ENCODE data around the gene SLC24A4. TPM values are rescaled to one million over a fixed set of nuclear protein-coding genes. Genes with fewer than 3 reads are reported as not detected.
A peak's percentile ranks its signal among the peaks of the same experiment; 100 is the strongest.

The SLC24A4 gene
- total and polyA plus RNA-seq, 4 donors = 0.25 to 2.9 (median 0.63) TPM

- H3K27ac ChIP-seq (ENCODE audit: low read depth in 1 of 2, low read length in 2 of 2) = no peak overlapping the region
- no peaks in the 10 kb centered on the region for H3K36me3 ChIP-seq (ENCODE audit: control insufficient read depth in 1 of 2, insufficient read depth in 2 of 2, low read length in 1 of 2)
- 89 to 93% methylated on average over 11 of the region's 11 CpGs for WGBS, 2 donors
- no peak overlapping the region for H3K4me3 ChIP-seq (ENCODE audit: low read length in 2 of 2)
- no peak for ATAC-seq (ENCODE audit: low FRiP score)
- intact Hi-C loops (cut with DNase I) = no loop called here
- DNase-seq = no peak
- no peaks in the 10 kb centered on the region for H3K9me3 ChIP-seq (ENCODE audit: control insufficient read depth, low read length)
- no peaks in the 10 kb centered on the region for H3K4me1 ChIP-seq (ENCODE audit: control insufficient read depth in 1 of 2, insufficient read depth in 2 of 2, low read length in 2 of 2)
- no peaks in the 10 kb centered on the region for H3K27me3 ChIP-seq (ENCODE audit: control insufficient read depth in 1 of 2, insufficient read depth in 2 of 2, low read length in 1 of 2)
Observed at GRCh38 chr14:92385561-92385960, 62.6 kb downstream of the SLC24A4 start.

GRCh38 chr14:92386165-92386564 lies 63.2 kb downstream of the SLC24A4 start:
- H3K4me3 ChIP-seq (ENCODE audit: low read length in 2 of 2) = no peak overlapping the region
- H3K27ac ChIP-seq (ENCODE audit: low read depth in 1 of 2, low read length in 2 of 2) = no peak overlapping the region
- H3K4me1 ChIP-seq (ENCODE audit: control insufficient read depth in 1 of 2, insufficient read depth in 2 of 2, low read length in 2 of 2) = no peaks in the 10 kb centered on the region
- DNase-seq (no peak), ATAC-seq (ENCODE audit: low FRiP score) (no peak)
- no peaks in the 10 kb centered on the region for H3K27me3 ChIP-seq (ENCODE audit: control insufficient read depth in 1 of 2, insufficient read depth in 2 of 2, low read length in 1 of 2)
- intact Hi-C loops (cut with DNase I) = no loop called here
- 97 to 98% methylated on average over 5 of the region's 5 CpGs for WGBS, 2 donors
- no peaks in the 10 kb centered on the region for H3K36me3 ChIP-seq (ENCODE audit: control insufficient read depth in 1 of 2, insufficient read depth in 2 of 2, low read length in 1 of 2)
- H3K9me3 ChIP-seq (ENCODE audit: control insufficient read depth, low read length) = no peaks in the 10 kb centered on the region

- H3K36me3 ChIP-seq (ENCODE audit: control insufficient read depth in 1 of 2, insufficient read depth in 2 of 2, low read length in 1 of 2) = no peaks in the 10 kb centered on the region
- H3K9me3 ChIP-seq (ENCODE audit: control insufficient read depth, low read length) = no peaks in the 10 kb centered on the region
- peak; percentile 50 for ATAC-seq (ENCODE audit: low FRiP score)
- peak in 1 of 2 donors; percentile 40 for DNase-seq
- no peak overlapping the region for H3K4me3 ChIP-seq (ENCODE audit: low read length in 2 of 2)
- 90 to 92% methylated on average over 9 of the region's 9 CpGs for WGBS, 2 donors
- no peaks in the 10 kb centered on the region for H3K27me3 ChIP-seq (ENCODE audit: control insufficient read depth in 1 of 2, insufficient read depth in 2 of 2, low read length in 1 of 2)
- no peak overlapping the region for H3K27ac ChIP-seq (ENCODE audit: low read depth in 1 of 2, low read length in 2 of 2)
- no peaks in the 10 kb centered on the region for H3K4me1 ChIP-seq (ENCODE audit: control insufficient read depth in 1 of 2, insufficient read depth in 2 of 2, low read length in 2 of 2)
- intact Hi-C loops (cut with DNase I) = no loop called here
Observed at GRCh38 chr14:92386637-92387036, 63.7 kb downstream of the SLC24A4 start.

GRCh38 chr14:92387578-92387977 lies 64.6 kb downstream of the SLC24A4 start:
- H3K36me3 ChIP-seq (ENCODE audit: control insufficient read depth in 1 of 2, insufficient read depth in 2 of 2, low read length in 1 of 2) = no peaks in the 10 kb centered on the region
- intact Hi-C loops (cut with DNase I) = no loop called here
- H3K4me1 ChIP-seq (ENCODE audit: control insufficient read depth in 1 of 2, insufficient read depth in 2 of 2, low read length in 2 of 2) = no peaks in the 10 kb centered on the region
- no peak overlapping the region for H3K27ac ChIP-seq (ENCODE audit: low read depth in 1 of 2, low read length in 2 of 2)
- H3K4me3 ChIP-seq (ENCODE audit: low read length in 2 of 2) = no peak overlapping the region
- ATAC-seq (ENCODE audit: low FRiP score) (no peak), DNase-seq (no peak)
- no peaks in the 10 kb centered on the region for H3K27me3 ChIP-seq (ENCODE audit: control insufficient read depth in 1 of 2, insufficient read depth in 2 of 2, low read length in 1 of 2)
- no peaks in the 10 kb centered on the region for H3K9me3 ChIP-seq (ENCODE audit: control insufficient read depth, low read length)
- WGBS, 2 donors = 47 to 68% methylated on average over 1 of the region's 1 CpG

GRCh38 chr14:92389598-92390158 lies 66.7 kb downstream of the SLC24A4 start:
- no peak for DNase-seq
- Histone ChIP-seq H3K36me3 (ENCODE audit: control insufficient read depth in 1 of 2, insufficient read depth in 2 of 2, low read length in 1 of 2) (no peaks in the 10 kb centered on the region), H3K4me3 (ENCODE audit: low read length in 2 of 2) (no peak overlapping the region), H3K27me3 (ENCODE audit: control insufficient read depth in 1 of 2, insufficient read depth in 2 of 2, low read length in 1 of 2) (no peaks in the 10 kb centered on the region), H3K4me1 (ENCODE audit: control insufficient read depth in 1 of 2, insufficient read depth in 2 of 2, low read length in 2 of 2) (no peaks in the 10 kb centered on the region), H3K27ac (ENCODE audit: low read depth in 1 of 2, low read length in 2 of 2) (peak overlapping the region in 1 of 2 donors; percentile 7), H3K9me3 (ENCODE audit: control insufficient read depth, low read length) (no peaks in the 10 kb centered on the region)
- intact Hi-C loops (cut with DNase I) = no loop called here
- no peak for ATAC-seq (ENCODE audit: low FRiP score)
- WGBS, 2 donors = 66 to 69% methylated on average over 11 to 12 of the region's 12 CpGs

- Histone ChIP-seq H3K27ac (ENCODE audit: low read depth in 1 of 2, low read length in 2 of 2) (no peak overlapping the region), H3K36me3 (ENCODE audit: control insufficient read depth in 1 of 2, insufficient read depth in 2 of 2, low read length in 1 of 2) (no peaks in the 10 kb centered on the region), H3K27me3 (ENCODE audit: control insufficient read depth in 1 of 2, insufficient read depth in 2 of 2, low read length in 1 of 2) (no peaks in the 10 kb centered on the region), H3K4me1 (ENCODE audit: control insufficient read depth in 1 of 2, insufficient read depth in 2 of 2, low read length in 2 of 2) (no peaks in the 10 kb centered on the region), H3K4me3 (ENCODE audit: low read length in 2 of 2) (no peak overlapping the region), H3K9me3 (ENCODE audit: control insufficient read depth, low read length) (no peaks in the 10 kb centered on the region)
- DNase-seq (no peak), ATAC-seq (ENCODE audit: low FRiP score) (no peak)
- intact Hi-C loops (cut with DNase I) = no loop called here
- 96 to 97% methylated on average over 10 of the region's 10 CpGs for WGBS, 2 donors
Observed at GRCh38 chr14:92391726-92392125, 68.8 kb downstream of the SLC24A4 start.

- Histone ChIP-seq H3K4me3 (ENCODE audit: low read length in 2 of 2) (no peak overlapping the region), H3K27ac (ENCODE audit: low read depth in 1 of 2, low read length in 2 of 2) (no peak overlapping the region), H3K36me3 (ENCODE audit: control insufficient read depth in 1 of 2, insufficient read depth in 2 of 2, low read length in 1 of 2) (no peaks in the 10 kb centered on the region), H3K9me3 (ENCODE audit: control insufficient read depth, low read length) (no peaks in the 10 kb centered on the region), H3K27me3 (ENCODE audit: control insufficient read depth in 1 of 2, insufficient read depth in 2 of 2, low read length in 1 of 2) (no peaks in the 10 kb centered on the region), H3K4me1 (ENCODE audit: control insufficient read depth in 1 of 2, insufficient read depth in 2 of 2, low read length in 2 of 2) (no peaks in the 10 kb centered on the region)
- ATAC-seq (ENCODE audit: low FRiP score) (no peak), DNase-seq (no peak)
- 94 to 95% methylated on average over 9 of the region's 9 CpGs for WGBS, 2 donors
- intact Hi-C loops (cut with DNase I) = no loop called here
Observed at GRCh38 chr14:92392711-92393110, 69.7 kb downstream of the SLC24A4 start.

GRCh38 chr14:92397150-92397952 lies 74.4 kb downstream of the SLC24A4 start:
- ATAC-seq (ENCODE audit: low FRiP score) (no peak), DNase-seq (no peak)
- H3K27ac ChIP-seq (ENCODE audit: low read depth in 1 of 2, low read length in 2 of 2) = no peak overlapping the region
- H3K9me3 ChIP-seq (ENCODE audit: control insufficient read depth, low read length) = no peaks in the 10 kb centered on the region
- WGBS, 2 donors = 40 to 41% methylated on average over 9 of the region's 9 CpGs
- no peaks in the 10 kb centered on the region for H3K36me3 ChIP-seq (ENCODE audit: control insufficient read depth in 1 of 2, insufficient read depth in 2 of 2, low read length in 1 of 2)
- intact Hi-C loops (cut with DNase I) = no loop called here
- peaks cover 0 to 2% of the 10 kb centered on the region in 2 donors for H3K4me1 ChIP-seq (ENCODE audit: control insufficient read depth in 1 of 2, insufficient read depth in 2 of 2, low read length in 2 of 2)
- no peaks in the 10 kb centered on the region for H3K27me3 ChIP-seq (ENCODE audit: control insufficient read depth in 1 of 2, insufficient read depth in 2 of 2, low read length in 1 of 2)
- H3K4me3 ChIP-seq (ENCODE audit: low read length in 2 of 2) = no peak overlapping the region

GRCh38 chr14:92397953-92398564 lies 75.1 kb downstream of the SLC24A4 start:
- no peaks in the 10 kb centered on the region for H3K36me3 ChIP-seq (ENCODE audit: control insufficient read depth in 1 of 2, insufficient read depth in 2 of 2, low read length in 1 of 2)
- no peak for DNase-seq
- no peaks in the 10 kb centered on the region for H3K27me3 ChIP-seq (ENCODE audit: control insufficient read depth in 1 of 2, insufficient read depth in 2 of 2, low read length in 1 of 2)
- H3K9me3 ChIP-seq (ENCODE audit: control insufficient read depth, low read length) = no peaks in the 10 kb centered on the region
- H3K27ac ChIP-seq (ENCODE audit: low read depth in 1 of 2, low read length in 2 of 2) = no peak overlapping the region
- no peak for ATAC-seq (ENCODE audit: low FRiP score)
- peaks cover 0 to 2% of the 10 kb centered on the region in 2 donors for H3K4me1 ChIP-seq (ENCODE audit: control insufficient read depth in 1 of 2, insufficient read depth in 2 of 2, low read length in 2 of 2)
- intact Hi-C loops (cut with DNase I) = no loop called here
- WGBS, 2 donors = 56 to 61% methylated on average over 9 of the region's 9 CpGs
- H3K4me3 ChIP-seq (ENCODE audit: low read length in 2 of 2) = no peak overlapping the region

Data from aorta (tissue), 5 donors.